ENCODE results near the gene TBC1D14.

Gene TBC1D14

DNA sequence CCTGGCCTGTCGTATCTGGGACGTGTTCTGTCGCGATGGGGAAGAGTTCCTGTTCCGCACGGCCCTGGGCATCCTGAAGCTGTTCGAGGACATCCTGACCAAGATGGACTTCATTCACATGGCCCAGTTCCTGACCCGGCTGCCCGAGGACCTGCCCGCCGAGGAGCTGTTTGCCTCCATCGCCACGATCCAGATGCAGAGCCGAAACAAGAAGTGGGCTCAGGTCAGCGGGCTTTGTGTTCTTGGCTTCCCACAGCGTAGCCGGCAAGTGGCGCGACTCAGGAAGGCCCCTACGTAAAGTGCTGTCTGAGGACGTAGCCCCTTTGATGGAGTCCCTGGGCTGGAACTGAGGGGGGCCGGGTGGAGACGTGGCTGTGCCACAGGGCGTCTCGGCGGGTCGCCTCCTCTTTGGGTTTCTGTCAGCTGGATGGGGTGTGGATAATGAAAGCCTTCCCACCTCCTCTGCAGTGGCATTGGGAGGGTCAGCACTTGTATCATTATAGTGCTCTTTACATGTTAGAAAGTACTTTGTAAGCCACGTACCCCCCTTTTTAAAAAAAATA lies 115.5 kb downstream of the TBC1D14 start:
- in situ Hi-C loops (cut with HindIII; ENCODE audit: low pct_ligation_motif_present, low sequenced_read_pairs) = no loop called here
- no peak for DNase-seq
- Histone ChIP-seq H3K4me3 (ENCODE audit: low read depth, low read length) (no peak overlapping the region), H3K27ac (no peak overlapping the region), H3K36me3 (replicated peaks) (peaks cover 6% of the 10 kb centered on the region), H3K27me3 (replicated peaks) (no peaks in the 10 kb centered on the region)
- TF ChIP-seq CTCF (IDR thresholded peaks at IDR 0.05; ENCODE audit: low read depth, low read length, missing control alignments) = no peak

GRCh38 chr4:7026107-7026506 lies 116.5 kb downstream of the TBC1D14 start:
- no peak overlapping the region for H3K27ac ChIP-seq
- no peak for DNase-seq
- no peak overlapping the region for H3K4me3 ChIP-seq (ENCODE audit: low read depth, low read length)
- H3K27me3 ChIP-seq (replicated peaks) = no peaks in the 10 kb centered on the region
- no peak for TF ChIP-seq CTCF (IDR thresholded peaks at IDR 0.05; ENCODE audit: low read depth, low read length, missing control alignments)
- peaks cover 14% of the 10 kb centered on the region for H3K36me3 ChIP-seq (replicated peaks)
- in situ Hi-C loops (cut with HindIII; ENCODE audit: low pct_ligation_motif_present, low sequenced_read_pairs) = no loop called here

DNA sequence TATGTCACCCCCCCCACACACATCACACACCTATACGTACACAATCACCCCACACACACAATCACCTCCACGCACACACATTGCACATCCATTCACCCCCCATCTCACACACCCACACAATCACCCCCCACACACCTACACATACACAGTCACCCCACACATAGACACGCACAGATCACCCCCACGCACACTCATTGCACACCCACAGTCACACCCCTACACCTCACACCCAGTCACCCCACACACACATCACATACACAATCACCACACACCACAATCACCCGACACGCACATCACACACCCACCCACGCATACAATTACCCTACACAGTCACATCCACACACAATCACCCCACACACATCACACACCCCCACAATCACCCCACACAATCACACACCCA lies 117.7 kb downstream of the TBC1D14 start:
- Histone ChIP-seq H3K27ac (no peak overlapping the region), H3K27me3 (replicated peaks) (no peaks in the 10 kb centered on the region), H3K36me3 (replicated peaks) (peaks cover 16% of the 10 kb centered on the region), H3K4me3 (ENCODE audit: low read depth, low read length) (no peak overlapping the region)
- in situ Hi-C loops (cut with HindIII; ENCODE audit: low pct_ligation_motif_present, low sequenced_read_pairs) = no loop called here
- TF ChIP-seq CTCF (IDR thresholded peaks at IDR 0.05; ENCODE audit: low read depth, low read length, missing control alignments) = no peak
- DNase-seq = no peak

DNA sequence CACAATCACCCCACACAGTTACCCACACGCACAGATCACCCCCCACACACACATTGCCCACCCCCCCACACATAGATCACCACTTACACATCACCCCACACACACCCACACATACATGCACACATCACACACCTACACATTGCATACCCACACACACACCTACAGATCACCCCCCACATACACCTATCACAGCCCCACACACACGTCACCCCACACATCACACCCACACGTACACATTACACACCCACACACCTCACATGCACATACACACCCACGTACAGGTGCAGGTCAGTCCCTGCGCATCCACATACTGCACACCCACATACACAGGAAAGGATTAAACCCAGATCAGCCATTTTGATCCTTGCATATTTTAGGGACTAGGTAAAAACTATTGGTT lies 118.3 kb downstream of the TBC1D14 start:
- in situ Hi-C loops (cut with HindIII; ENCODE audit: low pct_ligation_motif_present, low sequenced_read_pairs) = no loop called here
- DNase-seq = no peak
- Histone ChIP-seq H3K36me3 (replicated peaks) (peaks cover 20% of the 10 kb centered on the region), H3K4me3 (ENCODE audit: low read depth, low read length) (no peak overlapping the region), H3K27me3 (replicated peaks) (no peaks in the 10 kb centered on the region), H3K27ac (no peak overlapping the region)
- TF ChIP-seq CTCF (IDR thresholded peaks at IDR 0.05; ENCODE audit: low read depth, low read length, missing control alignments) = no peak

- no peak for TF ChIP-seq CTCF (IDR thresholded peaks at IDR 0.05; ENCODE audit: low read depth, low read length, missing control alignments)
- H3K4me3 ChIP-seq (ENCODE audit: low read depth, low read length) = no peak overlapping the region
- in situ Hi-C loops (cut with HindIII; ENCODE audit: low pct_ligation_motif_present, low sequenced_read_pairs) = no loop called here
- peaks cover 20% of the 10 kb centered on the region for H3K36me3 ChIP-seq (replicated peaks)
- H3K27me3 ChIP-seq (replicated peaks) = no peaks in the 10 kb centered on the region
- DNase-seq = no peak
- H3K27ac ChIP-seq = no peak overlapping the region
These were observed 119.6 kb downstream of the TBC1D14 start for GRCh38 chr4:7029212-7029611.

GRCh38 chr4:7029921-7030320 lies 120.3 kb downstream of the TBC1D14 start:
- H3K4me3 ChIP-seq (ENCODE audit: low read depth, low read length) = no peak overlapping the region
- in situ Hi-C loops (cut with HindIII; ENCODE audit: low pct_ligation_motif_present, low sequenced_read_pairs) = no loop called here
- no peak for DNase-seq
- H3K27ac ChIP-seq = no peak overlapping the region
- peaks cover 20% of the 10 kb centered on the region for H3K36me3 ChIP-seq (replicated peaks)
- no peaks in the 10 kb centered on the region for H3K27me3 ChIP-seq (replicated peaks)
- TF ChIP-seq CTCF (IDR thresholded peaks at IDR 0.05; ENCODE audit: low read depth, low read length, missing control alignments) = no peak
